Stimulated activated CD4-positive, alpha-beta T cell treated with anti-CD3 and anti-CD28 coated beads, Interleukin-12 subunit alpha, Interleukin-12 subunit beta, amount 100 ng/mL, for 4 hours (primary cell): ENCODE data around the gene CUX1.
A peak's percentile ranks its signal among the peaks of the same experiment; 100 is the strongest.

Source experiments
- DNase-seq: peaks from one replicate; pipeline ENCODE4 v3.0.0-alpha.2; 2020

CUX1 gene

DNA sequence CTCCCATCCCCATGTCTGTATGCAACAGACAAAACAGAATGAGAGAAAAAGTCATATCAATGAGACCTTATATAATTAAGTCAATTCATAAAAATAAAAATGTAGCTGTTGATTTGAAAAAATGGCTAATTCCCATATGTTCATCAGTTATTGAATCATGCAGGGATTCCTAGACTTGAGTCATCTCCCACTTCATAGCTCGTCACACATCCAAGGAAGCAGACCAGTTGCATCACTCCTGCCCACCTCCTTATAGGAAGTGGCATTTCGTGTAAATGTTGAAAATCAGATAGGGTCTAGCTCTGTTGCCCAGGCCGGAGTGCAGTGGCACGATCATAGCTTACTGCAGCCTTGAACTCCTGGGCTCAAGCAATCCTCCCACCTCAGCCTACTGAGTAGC is 413.2 kb downstream of the CUX1 start:
- no peak for DNase-seq

DNA sequence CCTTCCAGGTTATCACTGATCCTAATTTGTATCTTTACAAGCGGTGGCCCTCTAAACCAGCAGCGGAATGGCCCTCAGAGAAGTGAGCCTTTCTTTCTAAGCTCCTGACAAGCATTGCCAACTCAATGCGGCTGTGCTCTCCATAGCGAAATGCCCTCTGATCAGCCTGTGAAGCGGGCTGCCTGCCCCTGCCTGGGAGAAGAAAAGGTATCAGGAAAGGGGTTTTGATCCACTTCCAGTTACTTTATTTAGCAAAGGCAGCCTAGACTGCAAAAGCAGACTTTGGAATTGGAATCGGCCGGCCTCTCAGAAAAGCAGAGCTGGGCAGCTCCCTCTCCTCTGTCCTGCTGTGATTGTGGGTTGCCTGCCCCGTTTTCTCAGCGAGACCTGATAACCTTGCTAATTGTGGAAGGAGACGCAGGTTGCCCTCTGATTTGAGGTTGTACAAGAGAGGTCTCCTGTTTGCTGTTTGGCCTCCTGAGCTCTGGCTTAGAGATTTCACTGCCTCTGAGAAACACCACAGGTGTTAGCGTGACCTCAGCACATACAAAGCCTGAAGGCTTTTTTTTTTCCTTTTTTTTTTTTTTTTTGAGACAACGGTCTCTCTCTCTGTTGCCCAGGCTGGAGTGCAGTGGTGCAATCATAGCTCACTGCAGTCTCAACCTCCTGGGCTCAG is 415.3 kb downstream of the CUX1 start:
- DNase-seq, result no peak

GRCh38 chr7:102234131-102234530 is 416.7 kb downstream of the CUX1 start:
- DNase-seq, result no peak

GRCh38 chr7:102234801-102235550 is 417.6 kb downstream of the CUX1 start:
- no peak for DNase-seq

DNA sequence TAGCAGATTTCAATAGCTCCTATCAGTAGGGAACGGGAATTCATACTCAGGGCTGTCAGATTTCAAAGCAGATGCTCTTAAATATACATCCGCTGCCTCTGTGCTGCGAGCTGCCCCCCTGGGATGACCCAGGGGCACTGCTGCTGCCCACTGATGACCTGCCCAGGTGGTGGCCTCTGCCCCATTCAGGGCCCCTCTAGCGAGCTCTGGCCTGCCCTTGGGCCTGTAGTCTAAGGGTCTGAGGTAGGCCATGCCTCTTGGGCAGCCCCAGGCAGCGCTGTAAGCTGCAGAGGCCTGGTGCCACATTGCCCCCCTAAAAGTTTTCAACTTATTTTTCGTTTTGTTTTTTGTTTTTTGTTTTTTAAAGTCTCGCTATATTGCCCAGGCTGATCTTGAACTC is 418.7 kb downstream of the CUX1 start:
- DNase-seq, result no peak

- peak; percentile 19 for DNase-seq
Observed at GRCh38 chr7:102236592-102237287, 419.3 kb downstream of the CUX1 start.

GRCh38 chr7:102239206-102239820 is 421.9 kb downstream of the CUX1 start:
- DNase-seq, result no peak

GRCh38 chr7:102241431-102241830 is 424.0 kb downstream of the CUX1 start:
- DNase-seq, result no peak

- no peak for DNase-seq
Observed at GRCh38 chr7:102244601-102245000, 427.2 kb downstream of the CUX1 start.

DNA sequence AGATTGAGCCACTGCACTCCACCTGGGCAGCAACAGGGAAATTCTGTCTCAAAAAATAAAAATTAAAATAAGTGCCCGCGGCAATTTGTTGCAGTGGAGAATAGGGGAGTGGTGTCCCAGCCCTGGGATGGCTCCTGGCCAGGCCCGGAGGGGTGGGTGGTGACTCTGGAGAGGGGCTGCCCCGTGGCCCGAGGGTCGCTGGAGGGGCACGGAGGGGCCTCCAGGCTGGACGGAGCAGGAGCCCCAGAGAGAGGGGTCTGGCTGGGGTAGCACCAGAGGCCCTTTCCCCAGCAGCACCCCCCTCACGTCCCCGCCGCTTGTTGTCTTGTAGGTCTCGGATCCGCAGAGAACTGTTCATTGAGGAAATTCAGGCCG is 430.6 kb downstream of the CUX1 start:
- DNase-seq, result no peak

DNA sequence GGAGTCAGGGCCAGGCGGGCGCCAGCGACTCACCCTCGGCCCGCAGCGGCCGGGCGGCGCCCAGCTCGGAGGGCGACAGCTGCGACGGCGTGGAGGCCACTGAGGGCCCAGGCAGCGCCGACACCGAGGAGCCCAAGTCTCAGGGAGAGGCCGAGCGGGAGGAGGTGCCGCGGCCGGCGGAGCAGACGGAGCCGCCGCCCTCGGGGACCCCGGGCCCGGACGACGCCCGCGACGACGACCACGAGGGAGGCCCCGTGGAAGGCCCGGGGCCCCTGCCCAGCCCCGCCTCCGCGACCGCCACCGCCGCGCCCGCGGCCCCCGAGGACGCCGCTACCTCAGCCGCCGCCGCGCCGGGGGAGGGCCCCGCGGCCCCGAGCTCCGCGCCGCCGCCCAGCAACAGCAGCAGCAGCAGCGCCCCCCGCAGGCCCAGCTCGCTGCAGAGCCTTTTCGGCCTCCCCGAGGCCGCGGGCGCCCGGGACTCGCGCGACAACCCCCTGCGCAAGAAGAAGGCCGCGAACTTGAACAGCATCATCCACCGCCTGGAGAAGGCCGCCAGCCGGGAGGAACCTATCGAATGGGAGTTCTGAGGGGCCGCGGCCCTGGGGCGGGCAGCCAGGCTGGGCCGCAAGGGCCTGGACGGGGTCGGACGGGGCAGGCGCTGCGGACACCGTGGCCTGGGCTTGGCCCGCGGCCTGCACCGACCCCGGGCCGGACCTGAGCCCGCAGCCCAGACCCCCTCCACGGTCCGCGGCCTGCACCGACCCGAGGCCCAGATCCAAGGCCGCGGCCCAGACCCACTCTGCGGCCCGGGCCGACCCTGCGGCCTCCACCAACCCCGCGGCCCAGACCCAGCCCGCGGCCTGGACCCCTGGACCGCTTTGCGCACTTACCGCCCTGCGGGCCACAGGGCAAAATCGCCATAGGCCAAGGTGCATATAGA is 431.3 kb downstream of the CUX1 start:
- no peak for DNase-seq

- no peak for DNase-seq
Observed at GRCh38 chr7:102251531-102252365, 434.3 kb downstream of the CUX1 start.

DNA sequence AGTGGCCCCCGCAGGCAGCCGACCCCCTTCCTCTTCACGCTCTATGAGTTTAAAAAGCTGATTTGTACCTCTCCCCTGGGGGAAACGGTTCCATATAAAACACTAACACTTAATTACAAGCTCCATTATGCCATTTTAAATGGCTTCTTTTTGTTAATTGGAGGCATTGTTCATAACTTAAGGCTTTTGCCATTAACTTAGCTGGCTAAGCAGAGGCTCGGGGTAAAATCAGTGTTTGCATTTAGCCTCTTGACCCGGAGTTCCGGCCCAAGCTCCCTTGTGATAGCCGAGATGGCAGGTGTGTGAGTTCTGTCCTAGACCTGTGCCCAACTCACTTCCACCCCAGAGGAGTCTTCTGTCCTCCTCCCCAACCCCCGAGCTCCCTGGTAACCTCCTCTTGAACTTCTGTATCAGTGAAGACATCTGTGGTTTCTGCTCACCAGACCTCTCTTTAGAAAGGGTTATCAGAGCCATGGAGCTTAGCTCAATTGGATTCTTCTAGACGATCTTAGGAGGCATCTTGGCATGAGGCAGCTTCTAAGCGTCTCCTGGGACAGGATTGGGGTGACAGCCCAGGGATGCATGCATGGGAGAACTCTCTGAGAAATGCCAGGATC is 435.0 kb downstream of the CUX1 start:
- no peak for DNase-seq

- DNase-seq, result no peak
Observed at GRCh38 chr7:102253066-102253972, 435.9 kb downstream of the CUX1 start.

GRCh38 chr7:102253973-102254370 is 436.5 kb downstream of the CUX1 start:
- no peak for DNase-seq

DNA sequence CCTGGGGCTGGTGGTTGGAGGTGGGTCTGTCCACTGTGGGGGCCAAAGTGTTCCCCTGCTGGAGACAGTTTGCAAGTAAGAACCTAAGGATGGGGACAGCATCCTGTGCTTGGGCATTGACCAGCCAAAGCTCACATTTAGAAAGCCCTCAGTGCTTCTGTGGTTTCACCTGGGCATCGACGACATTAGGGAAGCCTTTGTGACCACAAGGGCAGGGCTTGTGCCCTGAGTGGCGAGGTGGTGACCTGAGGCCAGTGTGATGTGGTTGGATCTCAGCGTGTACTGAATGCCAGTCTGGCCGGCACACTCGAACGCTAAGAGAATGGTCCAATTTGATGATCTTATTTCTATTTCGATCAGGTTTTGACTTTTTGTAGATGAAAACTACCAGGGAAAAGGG is 437.1 kb downstream of the CUX1 start:
- no peak for DNase-seq

GRCh38 chr7:102255501-102255900 is 438.1 kb downstream of the CUX1 start:
- DNase-seq, result no peak

DNA sequence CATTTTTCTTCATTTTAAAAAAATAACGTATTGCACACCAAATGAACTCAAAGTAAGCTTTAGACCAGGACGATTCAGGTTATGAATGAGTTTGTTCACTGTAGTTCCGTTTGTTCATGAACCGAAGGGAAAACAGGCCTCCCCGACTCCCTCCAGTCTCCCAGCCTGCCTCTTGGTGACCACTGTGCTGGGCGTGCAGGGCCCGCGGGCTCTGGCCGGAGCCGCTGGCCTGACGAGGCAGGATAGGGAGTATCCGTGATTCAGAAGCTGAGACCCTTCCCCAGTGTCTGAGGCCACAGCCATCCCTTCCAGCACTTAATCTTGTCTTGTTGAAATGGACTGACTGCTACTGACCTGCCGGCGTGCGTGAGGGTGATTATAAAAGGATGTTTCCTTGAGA is 438.5 kb downstream of the CUX1 start:
- DNase-seq, result no peak

- no peak for DNase-seq
Observed at GRCh38 chr7:102258073-102258748, 440.8 kb downstream of the CUX1 start.
